IPS DF 6.9 (cell line): ENCODE results near the gene CDK5.

Experiments used
- DNase-seq: peaks from one replicate; pipeline ENCODE4 v3.0.0-alpha.2; 2013; ENCODE audit warnings: low read depth, low spot score
- H3K27ac ChIP-seq: one replicate; pipeline ENCODE4 v1.5.1; 2013; ENCODE audit warnings: low read length, control low read depth
- H3K27me3 ChIP-seq: 2 replicates; pipeline ENCODE4 v1.6.1; 2013; ENCODE audit warnings: mild to moderate bottlenecking, low read length; ENCODE audit not compliant: control insufficient read depth, insufficient read depth
- H3K36me3 ChIP-seq: 2 replicates; pipeline ENCODE4 v1.6.1; 2013; ENCODE audit warnings: low read length; ENCODE audit not compliant: control insufficient read depth, insufficient read depth
- H3K4me1 ChIP-seq: 2 replicates; pipeline ENCODE4 v1.6.1; 2013; ENCODE audit warnings: low read length; ENCODE audit not compliant: control insufficient read depth, insufficient read depth
- H3K4me3 ChIP-seq: 2 replicates; pipeline ENCODE4 v1.5.1; 2013; ENCODE audit warnings: mild to moderate bottlenecking, low read length
- H3K9me3 ChIP-seq: 2 replicates; pipeline ENCODE4 v1.6.1; 2013; ENCODE audit warnings: low read length, inconsistent platforms; ENCODE audit not compliant: control insufficient read depth, insufficient read depth
- WGBS: extraction: QIAGEN DNeasy Blood & Tissue Kit; methylation state at CpG from one replicate; pipeline ENCODE4 v1.1.7; 2013; ENCODE audit warnings: mixed read lengths, missing lambda C conversion rate; ENCODE audit not compliant: insufficient read length, insufficient coverage; 5-methylcytosine and 5-hydroxymethylcytosine counted together

CDK5 gene

GRCh38 chr7:151086802-151087244 lies 29.1 kb upstream of the CDK5 start:
- WGBS = no CpG with 5 or more reads among the region's 56 CpGs
- H3K4me3 ChIP-seq = peak overlapping the region; percentile 45; the same call in 1 of the 2 replicates
- H3K27ac ChIP-seq = no peak overlapping the region
- peaks cover 3% of the 10 kb centered on the region; the same call in 1 of the 2 replicates for H3K27me3 ChIP-seq
- peaks cover 12% of the 10 kb centered on the region for H3K4me1 ChIP-seq
- no peak for DNase-seq
- H3K9me3 ChIP-seq = no peaks in the 10 kb centered on the region
- no peaks in the 10 kb centered on the region; the same call in 1 of the 2 replicates for H3K36me3 ChIP-seq

- Histone ChIP-seq H3K9me3 (no peaks in the 10 kb centered on the region), H3K4me1 (peaks cover 14% of the 10 kb centered on the region), H3K27ac (no peak within 1 kb of the TSS), H3K4me3 (peak within 1 kb of the TSS; percentile 45; the same call in 1 of the 2 replicates), H3K27me3 (peaks cover 3% of the 10 kb centered on the region; the same call in 1 of the 2 replicates), H3K36me3 (no peaks in the 10 kb centered on the region; the same call in 1 of the 2 replicates)
- no peak for DNase-seq
- WGBS = no CpG with 5 or more reads among the region's 84 CpGs
These were observed 28.3 kb upstream of the CDK5 start, which contains the start of gene AGAP3 for GRCh38 chr7:151085691-151086620. Gene AGAP3 (plus strand): TSS chr7:151086475. CDS start chr7:151086742, 267 bp downstream.

GRCh38 chr7:151085329-151085690 lies 27.6 kb upstream of the CDK5 start:
- Histone ChIP-seq H3K36me3 (no peaks in the 10 kb centered on the region; the same call in 1 of the 2 replicates), H3K27ac (no peak overlapping the region), H3K4me3 (no peak overlapping the region; the same call in 1 of the 2 replicates), H3K4me1 (peaks cover 14% of the 10 kb centered on the region), H3K27me3 (peaks cover 3% of the 10 kb centered on the region; the same call in 1 of the 2 replicates), H3K9me3 (no peaks in the 10 kb centered on the region)
- no peak for DNase-seq
- WGBS = no CpG with 5 or more reads among the region's 5 CpGs

- WGBS = no CpG with 5 or more reads among the region's 3 CpGs
- no peak for DNase-seq
- H3K27ac ChIP-seq = no peak overlapping the region
- H3K4me1 ChIP-seq = peaks cover 12% of the 10 kb centered on the region
- H3K27me3 ChIP-seq = peaks cover 3% of the 10 kb centered on the region; the same call in 1 of the 2 replicates
- no peaks in the 10 kb centered on the region; the same call in 1 of the 2 replicates for H3K36me3 ChIP-seq
- peak overlapping the region; percentile 61; the same call in 1 of the 2 replicates for H3K4me3 ChIP-seq
- H3K9me3 ChIP-seq = no peaks in the 10 kb centered on the region
These were observed 26.1 kb upstream of the CDK5 start for GRCh38 chr7:151083824-151084160.

GRCh38 chr7:151083071-151083823 lies 25.6 kb upstream of the CDK5 start, which contains the start of gene TMUB1:
Gene TMUB1 (minus strand): TSS chr7:151083493. CDS start chr7:151082563, 930 bp downstream.
- Histone ChIP-seq H3K4me1 (peaks cover 10% of the 10 kb centered on the region), H3K27me3 (peaks cover 2% of the 10 kb centered on the region; the same call in 1 of the 2 replicates), H3K27ac (no peak within 1 kb of the TSS), H3K4me3 (peak within 1 kb of the TSS; percentile 61), H3K9me3 (no peaks in the 10 kb centered on the region), H3K36me3 (no peaks in the 10 kb centered on the region; the same call in 1 of the 2 replicates)
- no peak for DNase-seq
- no CpG with 5 or more reads among the region's 69 CpGs for WGBS

- no peak for DNase-seq
- Histone ChIP-seq H3K4me1 (peaks cover 8% of the 10 kb centered on the region), H3K36me3 (no peaks in the 10 kb centered on the region; the same call in 1 of the 2 replicates), H3K27ac (no peak overlapping the region), H3K4me3 (peak overlapping the region; percentile 61), H3K27me3 (no peaks in the 10 kb centered on the region), H3K9me3 (no peaks in the 10 kb centered on the region)
- no CpG with 5 or more reads among the region's 42 CpGs for WGBS
These were observed 24.7 kb upstream of the CDK5 start for GRCh38 chr7:151082141-151083070.

GRCh38 chr7:151081170-151082101 lies 23.7 kb upstream of the CDK5 start:
- Histone ChIP-seq H3K4me3 (no peak overlapping the region; the same call in 1 of the 2 replicates), H3K9me3 (no peaks in the 10 kb centered on the region), H3K4me1 (peaks cover 9% of the 10 kb centered on the region), H3K27me3 (no peaks in the 10 kb centered on the region), H3K27ac (no peak overlapping the region), H3K36me3 (no peaks in the 10 kb centered on the region; the same call in 1 of the 2 replicates)
- DNase-seq = no peak
- no CpG with 5 or more reads among the region's 64 CpGs for WGBS

- peaks cover 9% of the 10 kb centered on the region for H3K4me1 ChIP-seq
- peaks cover 5% of the 10 kb centered on the region for H3K36me3 ChIP-seq
- DNase-seq = no peak
- no CpG with 5 or more reads among the region's 66 CpGs for WGBS
- peak within 1 kb of the TSS; percentile 71 for H3K4me3 ChIP-seq
- no peak within 1 kb of the TSS for H3K27ac ChIP-seq
- no peaks in the 10 kb centered on the region for H3K27me3 ChIP-seq
- no peaks in the 10 kb centered on the region for H3K9me3 ChIP-seq
These were observed 22.9 kb upstream of the CDK5 start, which contains the start of gene FASTK for GRCh38 chr7:151080522-151081169. Gene FASTK (minus strand): TSS chr7:151080809. CDS start chr7:151080766, 43 bp downstream.
